Prostate gland (tissue), 2 donors: ENCODE measurements around the gene NTNG2. TPM values are rescaled to one million over a fixed set of nuclear protein-coding genes. Genes with fewer than 3 reads are reported as not detected.

ENCODE experiments used
- DNase-seq: peaks from one replicate; pipeline ENCODE4 v3.0.0-alpha.2; 2019; ENCODE audit warnings: low spot score
- H3K27ac ChIP-seq, 2 donors: fragments of 200-600 bp; sonication (generic); 2 replicates each; pipeline ENCODE4 v1.5.1; 2017 to 2019
- H3K27me3 ChIP-seq: fragments of 200-600 bp; sonication (generic); replicated peaks from 2 replicates; pipeline ENCODE4 v1.5.1; 2019; ENCODE audit not compliant: insufficient read depth
- H3K36me3 ChIP-seq, 2 donors: fragments of 200-600 bp; sonication (generic); 1 replicate in 1 of 2; 2 replicates in 1 of 2; pipeline versions ENCODE4 v1.5.1 to v1.8.1; 2017 to 2019
- H3K4me1 ChIP-seq: fragments of 200-600 bp; sonication (generic); replicated peaks from 2 replicates; pipeline ENCODE4 v1.5.1; 2019
- H3K4me3 ChIP-seq, 2 donors: fragments of 200-600 bp; sonication (generic); 2 replicates each; pipeline ENCODE4 v1.5.1; 2017 to 2019
- H3K9me3 ChIP-seq: fragments of 200-600 bp; sonication (generic); 2 replicates; pipeline ENCODE4 v1.5.1; 2017
- CTCF ChIP-seq, 4 experiments: fragments of 200-600 bp in 2 of 4; fragments of 450-650 bp in 2 of 4; sonication (generic) in 2 of 4; IDR thresholded peaks; 1 replicate in 3 of 4; 2 replicates in 1 of 4; pipeline ENCODE4 v1.5.1; 2016 to 2019; ENCODE audit warnings: antibody characterized with exemption in 4 of 4, mild to moderate bottlenecking in 2 of 4, moderate library complexity in 2 of 4
- POLR2A ChIP-seq: fragments of 450-650 bp; IDR thresholded peaks from one replicate; pipeline ENCODE4 v1.6.1; 2016; ENCODE audit warnings: antibody characterized with exemption, mild to moderate bottlenecking
- POLR2AphosphoS5 ChIP-seq: sonication (generic); formaldehyde crosslinking; IDR thresholded peaks from one replicate; pipeline ENCODE4 v1.6.1; 2017; ENCODE audit warnings: antibody characterized with exemption
- WGBS: methylation state at CpG from one replicate; pipeline ENCODE4 v1.1.5; 2018; 5-methylcytosine and 5-hydroxymethylcytosine counted together
- intact Hi-C: fragments of 100-400 bp; cut with DNase I; formaldehyde crosslinking; loops from one replicate; pipeline ENCODE4 v1.14.2; 2022
- total RNA-seq, 2 donors: library from RNA; depleted of rRNA; stranded (reverse); fragments of >200 nt; gene quantifications; one replicate each; pipeline ENCODE4 v1.1.0, GENCODE V29; 2016

Gene NTNG2
- total RNA-seq, 2 donors from 2014 or later, result 12.7 to 37.4 TPM

- 65% methylated on average over 3 of the region's 3 CpGs for WGBS
- Histone ChIP-seq H3K4me3 (no peak overlapping the region), H3K9me3 (no peaks in the 10 kb centered on the region), H3K27me3 (no peaks in the 10 kb centered on the region), H3K36me3 (peaks cover 0 to 9% of the 10 kb centered on the region in 2 donors), H3K4me1 (no peaks in the 10 kb centered on the region), H3K27ac (no peak overlapping the region)
- TF ChIP-seq CTCF (IDR thresholded peaks at IDR 0.05), result no peak
- DNase-seq, result no peak
- intact Hi-C loops, result no loop called here
Measured at GRCh38 chr9:132287256-132287760, 125.5 kb downstream of the NTNG2 start.

GRCh38 chr9:132288361-132288760, 126.5 kb downstream of the NTNG2 start:
- intact Hi-C loops, result no loop called here

GRCh38 chr9:132288966-132289365, 127.1 kb downstream of the NTNG2 start:
- H3K9me3 ChIP-seq, result no peaks in the 10 kb centered on the region
- TF ChIP-seq POLR2AphosphoS5 (no peak), POLR2A (no peak), CTCF (IDR thresholded peaks at IDR 0.05) (no peak)
- H3K4me3 ChIP-seq, result no peak overlapping the region
- no peak overlapping the region for H3K27ac ChIP-seq
- H3K4me1 ChIP-seq, result no peaks in the 10 kb centered on the region
- 58% methylated on average over 2 of the region's 2 CpGs for WGBS
- H3K36me3 ChIP-seq, result peaks cover 0 to 2% of the 10 kb centered on the region in 2 donors
- DNase-seq, result no peak
- intact Hi-C loops, result no loop called here
- no peaks in the 10 kb centered on the region for H3K27me3 ChIP-seq

More at GRCh38 chr9:132288361-132288760, 126.5 kb downstream of the NTNG2 start:
- Histone ChIP-seq H3K9me3 (no peaks in the 10 kb centered on the region), H3K4me3 (no peak overlapping the region), H3K36me3 (no peaks in the 10 kb centered on the region), H3K27me3 (no peaks in the 10 kb centered on the region), H3K4me1 (no peaks in the 10 kb centered on the region), H3K27ac (no peak overlapping the region)
- TF ChIP-seq CTCF (IDR thresholded peaks at IDR 0.05) (no peak), POLR2AphosphoS5 (no peak), POLR2A (no peak)
- no peak for DNase-seq
- 17% methylated on average over 1 of the region's 1 CpG for WGBS

- Histone ChIP-seq H3K4me1 (no peaks in the 10 kb centered on the region), H3K27ac (no peak overlapping the region), H3K9me3 (no peaks in the 10 kb centered on the region), H3K36me3 (peaks cover 0 to 24% of the 10 kb centered on the region in 2 donors), H3K4me3 (no peak overlapping the region), H3K27me3 (no peaks in the 10 kb centered on the region)
- WGBS, result 95% methylated on average over 13 of the region's 13 CpGs
- TF ChIP-seq POLR2AphosphoS5 (no peak), POLR2A (no peak), CTCF (IDR thresholded peaks at IDR 0.05) (no peak)
- intact Hi-C loops, result no loop called here
- DNase-seq, result no peak
Measured at GRCh38 chr9:132293145-132293721, 131.4 kb downstream of the NTNG2 start.

Other genes starting within 250 kb of the NTNG2 start
- gene MED27, start 82.2 kb upstream of the NTNG2 start, total RNA-seq, result 10 to 100 TPM; 17.4 to 22.7 TPM
- 10 to 100 TPM; 51.8 to 69.0 TPM for gene SETX, start 192.9 kb downstream of the NTNG2 start, total RNA-seq
- gene TTF1, start 244.8 kb downstream of the NTNG2 start, total RNA-seq, result 10 to 100 TPM; 11.4 to 13.3 TPM
- gene CFAP77, start 248.2 kb downstream of the NTNG2 start, total RNA-seq, result 1 to 10 TPM in 1 of 2 donors, not detected in 1; 2.4 TPM